Endothelial cell of hepatic sinusoid (primary cell): Measurements from ENCODE around the gene CBL.
"Not testable (repeated sequence)": the region's sequence is repeated elsewhere in the genome, so short reads cannot be mapped to it uniquely, and the experiment has no call there.

Source experiments
- in situ Hi-C: cut with HindIII; loops from 2 replicates; pipeline ENCODE4 v1.10.0; 2017; ENCODE audit warnings: low sequenced_read_pairs

The CBL gene

GRCh38 chr11:119181677-119182412 lies 24.3 kb upstream of the CBL start:
- in situ Hi-C loops: no loop called here

- in situ Hi-C loops: not testable (repeated sequence)
Observed at GRCh38 chr11:119184399-119184798, 21.7 kb upstream of the CBL start.

GRCh38 chr11:119185981-119186634 lies 20.0 kb upstream of the CBL start:
- in situ Hi-C loops: no loop called here

- in situ Hi-C loops: no loop called here
Observed at GRCh38 chr11:119187123-119187892, 18.8 kb upstream of the CBL start.

GRCh38 chr11:119188067-119188466 lies 18.1 kb upstream of the CBL start:
- in situ Hi-C loops: no loop called here

- in situ Hi-C loops: no loop called here
Observed at GRCh38 chr11:119188887-119189286, 17.3 kb upstream of the CBL start.

GRCh38 chr11:119189393-119189792 lies 16.7 kb upstream of the CBL start:
- in situ Hi-C loops: no loop called here

GRCh38 chr11:119190531-119190930 lies 15.6 kb upstream of the CBL start:
- in situ Hi-C loops: no loop called here

- in situ Hi-C loops: not testable (repeated sequence)
Observed at GRCh38 chr11:119191265-119191664, 14.9 kb upstream of the CBL start.

- in situ Hi-C loops: no loop called here
Observed at GRCh38 chr11:119192111-119192510, 14.0 kb upstream of the CBL start.

- in situ Hi-C loops: no loop called here
Observed at GRCh38 chr11:119193001-119193400, 13.1 kb upstream of the CBL start.

GRCh38 chr11:119193626-119194025 lies 12.5 kb upstream of the CBL start:
- in situ Hi-C loops: no loop called here

GRCh38 chr11:119194811-119195440 lies 11.2 kb upstream of the CBL start:
- in situ Hi-C loops: no loop called here

GRCh38 chr11:119195680-119196079 lies 10.5 kb upstream of the CBL start:
- in situ Hi-C loops: no loop called here

GRCh38 chr11:119196833-119197483 lies 9.2 kb upstream of the CBL start:
- in situ Hi-C loops: no loop called here

- in situ Hi-C loops: no loop called here
Observed at GRCh38 chr11:119198925-119199324, 7.2 kb upstream of the CBL start.

GRCh38 chr11:119201236-119201635 lies 4.9 kb upstream of the CBL start:
- in situ Hi-C loops: not testable (repeated sequence)

GRCh38 chr11:119202554-119202953 lies 3.6 kb upstream of the CBL start:
- in situ Hi-C loops: no loop called here

- in situ Hi-C loops: no loop called here
Observed at GRCh38 chr11:119204066-119204465, 2.1 kb upstream of the CBL start.

- in situ Hi-C loops: no loop called here
Observed at GRCh38 chr11:119205080-119205479, 1.1 kb upstream of the CBL start.
